Thyroid gland (tissue), 4 donors: ENCODE measurements around the gene MOGAT2. TPM values are rescaled to one million over a fixed set of nuclear protein-coding genes. Genes with fewer than 3 reads are reported as not detected.

Experiments used
- DNase-seq, 2 donors: peaks; one replicate each; pipeline ENCODE4 v3.0.0-alpha.2; 2019
- H3K27ac ChIP-seq, 3 donors: fragments of 200-600 bp; sonication (generic); 1 replicate in 2 of 3; 2 replicates in 1 of 3; pipeline ENCODE4 v1.5.1; 2016 to 2019; ENCODE audit warnings: mild to moderate bottlenecking in 1 of 3, moderate library complexity in 1 of 3
- H3K27me3 ChIP-seq: fragments of 200-600 bp; sonication (generic); one replicate; pipeline ENCODE4 v1.5.1; 2019
- H3K36me3 ChIP-seq, 2 donors: fragments of 200-600 bp; sonication (generic); one replicate each; pipeline ENCODE4 v1.5.1; 2016 to 2019
- H3K4me1 ChIP-seq, 2 donors: fragments of 200-600 bp; sonication (generic); one replicate each; pipeline ENCODE4 v1.5.1; 2017 to 2019
- H3K4me3 ChIP-seq, 3 donors: fragments of 200-600 bp; sonication (generic); replicated peaks in 1 of 3; 1 replicate in 2 of 3; 2 replicates in 1 of 3; pipeline ENCODE4 v1.5.1; 2016; ENCODE audit warnings: mild to moderate bottlenecking in 1 of 3
- H3K9me3 ChIP-seq: fragments of 200-600 bp; sonication (generic); one replicate; pipeline ENCODE4 v1.5.1; 2017
- CTCF ChIP-seq, 6 experiments: fragments of 200-600 bp in 3 of 6; fragments of 450-650 bp in 3 of 6; sonication (generic) in 3 of 6; IDR thresholded peaks; one replicate each; pipeline ENCODE4 v1.5.1; 2016 to 2019; ENCODE audit warnings: antibody characterized with exemption in 6 of 6, mild to moderate bottlenecking in 2 of 6, inconsistent platforms in 1 of 6, moderate library complexity in 1 of 6
- POLR2A ChIP-seq, 2 donors: fragments of 450-650 bp; IDR thresholded peaks; one replicate each; pipeline ENCODE4 v1.6.1; 2017; ENCODE audit warnings: antibody characterized with exemption in 2 of 2, mild to moderate bottlenecking in 2 of 2, moderate library complexity in 1 of 2
- WGBS, 2 donors: methylation state at CpG; one replicate each; pipeline ENCODE4 v1.1.5; 2017; 5-methylcytosine and 5-hydroxymethylcytosine counted together
- intact Hi-C: fragments of 100-400 bp; cut with DNase I; formaldehyde crosslinking; loops from one replicate; pipeline ENCODE4 v1.15.1; 2023
- small RNA-seq: library from RNA; depleted of rRNA; stranded (forward); fragments of <200 nt; gene quantifications from one replicate; pipeline ENCODE3, GENCODE V24; 2016
- total RNA-seq, 4 donors: library from RNA; depleted of rRNA; stranded (reverse); fragments of >200 nt; gene quantifications; one replicate each; pipeline ENCODE4 v1.2.3, GENCODE V29; 2016

The MOGAT2 gene
- total RNA-seq, 4 donors from 2014 or later = 1.0 TPM; not detected in 3

- H3K27ac ChIP-seq = no peak overlapping the region
- DNase-seq = no peak
- intact Hi-C loops = no loop called here
- TF ChIP-seq POLR2A (IDR thresholded peaks at IDR 0.05) (no peak), CTCF (IDR thresholded peaks at IDR 0.05) (no peak)
- WGBS, 2 donors = 90 to 96% methylated on average over 2 of the region's 2 CpGs
- no peaks in the 10 kb centered on the region for H3K9me3 ChIP-seq
- H3K4me1 ChIP-seq = no peaks in the 10 kb centered on the region
- H3K27me3 ChIP-seq = no peaks in the 10 kb centered on the region
- H3K36me3 ChIP-seq = no peaks in the 10 kb centered on the region
- H3K4me3 ChIP-seq = no peak overlapping the region
Measured at GRCh38 chr11:75779960-75780359, 62.3 kb downstream of the MOGAT2 start.

GRCh38 chr11:75780888-75781287, 63.2 kb downstream of the MOGAT2 start:
- intact Hi-C loops = no loop called here
- Histone ChIP-seq H3K9me3 (no peaks in the 10 kb centered on the region), H3K27me3 (no peaks in the 10 kb centered on the region), H3K36me3 (no peaks in the 10 kb centered on the region), H3K27ac (no peak overlapping the region), H3K4me1 (no peaks in the 10 kb centered on the region), H3K4me3 (no peak overlapping the region)
- WGBS, 2 donors = 92 to 100% methylated on average over 1 to 3 of the region's 3 CpGs
- no peak for DNase-seq
- no peak for TF ChIP-seq POLR2A (IDR thresholded peaks at IDR 0.05)
- no peak for TF ChIP-seq CTCF (IDR thresholded peaks at IDR 0.05)

- intact Hi-C loops = no loop called here
- Histone ChIP-seq H3K4me3 (no peak overlapping the region), H3K27ac (no peak overlapping the region), H3K4me1 (no peaks in the 10 kb centered on the region), H3K36me3 (no peaks in the 10 kb centered on the region), H3K9me3 (no peaks in the 10 kb centered on the region), H3K27me3 (no peaks in the 10 kb centered on the region)
- 97 to 98% methylated on average over 5 to 7 of the region's 7 CpGs for WGBS, 2 donors
- no peak for DNase-seq
- TF ChIP-seq CTCF (IDR thresholded peaks at IDR 0.05) (no peak), POLR2A (IDR thresholded peaks at IDR 0.05) (no peak)
Measured at GRCh38 chr11:75781296-75781695, 63.7 kb downstream of the MOGAT2 start.

- Histone ChIP-seq H3K9me3 (no peaks in the 10 kb centered on the region), H3K27me3 (no peaks in the 10 kb centered on the region), H3K36me3 (no peaks in the 10 kb centered on the region), H3K4me1 (no peaks in the 10 kb centered on the region), H3K4me3 (no peak overlapping the region), H3K27ac (no peak overlapping the region)
- DNase-seq = no peak
- TF ChIP-seq CTCF (IDR thresholded peaks at IDR 0.05) (no peak), POLR2A (IDR thresholded peaks at IDR 0.05) (no peak)
- 92 to 94% methylated on average over 9 of the region's 9 CpGs for WGBS, 2 donors
- intact Hi-C loops = no loop called here
Measured at GRCh38 chr11:75781831-75782230, 64.2 kb downstream of the MOGAT2 start.

Small RNA genes within 50 kb of the gene (small RNA-seq; reads per million reads assigned to genes)
- gene RN7SL786P = not detected

Other genes with a start within 250 kb of the MOGAT2 start
- gene GDPD5, start 191.9 kb upstream of the MOGAT2 start, total RNA-seq = 1 to 10 TPM; 5.6 to 6.4 (median 6.1) TPM
- 100 to 1,000 TPM; 102 to 167 (median 143) TPM for gene SERPINH1, start 155.6 kb upstream of the MOGAT2 start, total RNA-seq
- 10 to 100 TPM in 1 of 4 donors, 1 to 10 TPM in 3; 4.8 to 13.8 (median 9.4) TPM for gene MAP6, start 48.8 kb upstream of the MOGAT2 start, total RNA-seq
- gene DGAT2, start 50.9 kb downstream of the MOGAT2 start, total RNA-seq = 10 to 100 TPM in 3 of 4 donors, 1 to 10 TPM in 1; 9.9 to 20.7 (median 16.3) TPM
- 10 to 100 TPM; 27.1 to 35.9 (median 31.0) TPM for gene UVRAG, start 97.4 kb downstream of the MOGAT2 start, total RNA-seq